T-helper 1 cell treated with Interleukin-12 subunit alpha and Interleukin-12 subunit beta and Interleukin-4 antibody, amounts not matched to agents 30 ng/mL and 1 ng/mL, for 36 hours (primary cell): ENCODE measurements around the gene SNRNP200. TPM values are rescaled to one million over a fixed set of nuclear protein-coding genes. Genes with fewer than 3 reads are reported as not detected.
"Not testable (repeated sequence)": the region's sequence is repeated elsewhere in the genome, so short reads cannot be mapped to it uniquely, and the experiment has no call there.

Source experiments
- intact Hi-C: fragments of 100-400 bp; cut with micrococcal nuclease; formaldehyde crosslinking; loops from one replicate; pipeline ENCODE4 v1.15.1; 2024
- total RNA-seq: library from RNA; stranded (reverse); gene quantifications from 2 replicates; pipeline ENCODE4 v1.2.3, GENCODE V29; 2022

SNRNP200 gene
- total RNA-seq, 1 donor from 2014 or later: 187 TPM

GRCh38 chr2:96325884-96326255 is 20.5 kb upstream of the SNRNP200 start:
- intact Hi-C loops: loop anchor here (1.0 to 10.0 kb wide), 4 partner anchors 9 to 639 kb away; partner anchors contain the start of genes CIAO1, NCAPH and SNRNP200

DNA sequence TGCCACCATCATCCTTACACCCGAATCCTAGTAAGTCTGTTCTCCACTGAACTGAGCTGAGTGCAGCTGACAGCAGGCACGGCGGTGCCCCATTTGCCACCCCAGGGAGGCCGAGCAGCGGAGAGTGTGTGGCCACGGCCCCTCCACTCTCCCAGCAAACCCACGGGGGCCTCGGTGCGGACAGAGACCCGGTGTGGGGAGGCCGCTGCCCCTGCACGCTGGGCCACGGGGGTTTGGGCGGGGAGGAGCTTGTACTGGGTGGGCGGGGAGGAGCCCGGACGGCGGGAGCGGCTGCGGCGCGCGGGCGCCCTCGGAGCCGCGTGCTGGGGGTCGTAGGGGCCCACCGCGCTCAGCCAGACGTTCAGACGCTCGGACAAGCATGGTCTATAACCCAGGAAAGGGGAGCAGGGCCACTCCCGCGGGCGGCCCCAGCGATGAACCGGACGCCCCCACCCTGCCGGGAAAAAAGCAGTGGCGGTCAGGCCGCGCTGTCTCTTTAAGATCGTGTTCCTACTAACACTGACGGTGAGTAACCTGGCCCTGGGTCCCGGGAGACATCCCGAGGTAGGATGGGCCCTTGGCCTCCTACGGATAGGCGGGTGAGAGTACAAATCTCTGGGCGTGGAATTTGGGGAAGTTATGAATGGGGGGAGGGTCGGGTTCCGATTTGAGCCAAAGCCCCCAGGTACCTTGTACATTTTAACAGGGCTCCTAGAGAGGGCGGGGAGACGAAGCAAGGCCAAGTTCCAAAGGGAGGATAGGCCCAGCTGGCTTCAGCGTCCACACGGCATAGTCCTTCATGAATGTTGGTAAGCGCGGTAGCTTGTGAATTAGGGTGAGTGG is 19.9 kb upstream of the SNRNP200 start, which contains the start of gene ITPRIPL1:
Gene ITPRIPL1 (plus strand): TSS at position 277 of the 843 bp plus-strand sequence. CDS start 523 bp downstream, at position 800.
- intact Hi-C loops: loop anchor here (1.0 to 10.0 kb wide), 3 partner anchors 20 to 640 kb away; partner anchors contain the start of genes CIAO1 and SNRNP200

DNA sequence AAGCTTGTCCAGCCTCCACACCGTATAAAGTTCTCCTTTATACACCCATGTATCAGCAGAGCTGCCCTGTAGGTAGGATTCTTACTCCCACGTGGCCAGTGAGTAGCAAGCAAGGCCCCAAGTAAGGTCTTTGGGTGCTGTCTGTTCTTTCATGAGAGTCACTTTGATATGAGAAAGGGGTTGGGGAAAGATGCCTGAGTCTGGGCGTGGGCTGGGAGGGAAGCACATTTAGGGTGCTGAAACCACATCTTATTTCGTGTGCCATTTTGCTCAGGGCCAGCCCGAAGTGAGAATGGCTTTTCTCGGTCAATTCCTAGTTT is 19.3 kb upstream of the SNRNP200 start:
- intact Hi-C loops: loop anchor here (1.0 to 10.0 kb wide), 7 partner anchors 19 to 640 kb away; partner anchors contain the start of genes CIAO1, CNNM3, DUSP2 and KANSL3

GRCh38 chr2:96323849-96324248 is 18.5 kb upstream of the SNRNP200 start:
- intact Hi-C loops: loop anchor here (2.0 to 10.0 kb wide), 6 partner anchors 57 to 641 kb away; partner anchors contain the start of genes CIAO1, CNNM3, DUSP2 and KANSL3

GRCh38 chr2:96320728-96321622 is 15.6 kb upstream of the SNRNP200 start:
- intact Hi-C loops: loop anchor here (1.0 to 10.0 kb wide), 8 partner anchors 14 to 644 kb away; partner anchors contain the start of genes CNNM3, DUSP2, KANSL3 and LMAN2L

GRCh38 chr2:96320326-96320725 is 15.0 kb upstream of the SNRNP200 start:
- intact Hi-C loops: loop anchor here (2.0 to 10.0 kb wide), 6 partner anchors 112 to 644 kb away; partner anchors contain the start of genes CNNM3, DUSP2, KANSL3 and LMAN2L

- intact Hi-C loops: no loop called here
Measured at GRCh38 chr2:96319396-96319795, 14.1 kb upstream of the SNRNP200 start.

DNA sequence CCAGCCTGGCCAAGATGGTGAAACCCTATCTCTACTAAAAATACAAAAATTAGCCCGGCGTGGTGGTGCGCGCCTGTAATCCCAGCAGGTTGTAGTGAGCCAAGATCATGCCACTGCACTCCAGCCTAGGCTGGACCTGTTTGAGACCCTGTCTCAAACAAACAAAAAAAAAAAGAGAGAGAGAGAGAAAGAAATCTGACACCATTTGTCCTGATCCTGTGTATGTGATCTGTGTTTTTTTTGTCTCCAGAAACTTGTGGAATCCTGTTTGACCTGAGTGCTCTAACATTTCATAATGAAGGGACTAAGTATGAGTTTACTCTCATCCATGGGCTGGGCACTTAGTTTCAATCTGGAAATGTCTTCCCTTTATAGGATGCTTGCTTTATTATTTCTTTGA is 13.4 kb upstream of the SNRNP200 start:
- intact Hi-C loops: no loop called here

GRCh38 chr2:96317584-96317997 is 12.2 kb upstream of the SNRNP200 start:
- intact Hi-C loops: no loop called here

GRCh38 chr2:96316999-96317398 is 11.7 kb upstream of the SNRNP200 start:
- intact Hi-C loops: no loop called here

DNA sequence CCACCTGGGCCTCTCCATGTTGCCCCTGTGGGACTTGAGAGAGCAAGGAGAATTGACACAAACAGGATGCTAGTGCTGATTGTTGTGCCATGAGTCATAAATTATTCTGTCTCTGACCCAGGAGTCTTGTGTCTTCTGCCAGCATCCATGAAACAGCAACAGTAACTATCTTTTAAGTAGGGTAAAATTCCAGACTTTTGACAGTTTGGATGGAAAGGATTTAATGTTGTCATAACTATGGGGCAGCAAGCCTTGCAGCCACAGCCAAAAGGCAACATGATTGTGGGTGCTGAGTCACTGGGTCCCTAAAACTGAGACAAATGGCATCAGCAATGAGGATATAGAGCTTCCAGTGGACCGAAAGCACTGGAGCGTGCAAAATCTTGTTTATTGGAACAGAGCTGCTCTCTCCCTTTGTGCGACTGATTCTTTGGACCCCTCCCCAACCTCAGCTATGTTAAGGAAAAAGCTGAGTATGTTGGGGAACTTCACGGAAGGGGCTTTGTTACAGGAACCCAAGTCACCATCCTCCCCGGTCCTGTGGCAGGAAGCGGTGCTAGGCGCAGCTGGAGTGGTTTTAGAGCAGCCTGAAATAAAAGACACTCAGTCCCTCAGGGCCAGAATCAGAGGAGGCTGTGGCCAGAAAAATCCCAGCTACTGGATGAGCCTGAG is 10.2 kb upstream of the SNRNP200 start:
- intact Hi-C loops: loop anchor here (1.0 kb wide), 1 partner anchor 10 kb away; the partner anchor contains the start of gene SNRNP200

- intact Hi-C loops: loop anchor here (1.0 kb wide), 1 partner anchor 10 kb away; the partner anchor contains the start of gene SNRNP200
Measured at GRCh38 chr2:96315005-96315399, 9.7 kb upstream of the SNRNP200 start.

GRCh38 chr2:96308248-96308647 is 2.9 kb upstream of the SNRNP200 start:
- intact Hi-C loops: no loop called here

DNA sequence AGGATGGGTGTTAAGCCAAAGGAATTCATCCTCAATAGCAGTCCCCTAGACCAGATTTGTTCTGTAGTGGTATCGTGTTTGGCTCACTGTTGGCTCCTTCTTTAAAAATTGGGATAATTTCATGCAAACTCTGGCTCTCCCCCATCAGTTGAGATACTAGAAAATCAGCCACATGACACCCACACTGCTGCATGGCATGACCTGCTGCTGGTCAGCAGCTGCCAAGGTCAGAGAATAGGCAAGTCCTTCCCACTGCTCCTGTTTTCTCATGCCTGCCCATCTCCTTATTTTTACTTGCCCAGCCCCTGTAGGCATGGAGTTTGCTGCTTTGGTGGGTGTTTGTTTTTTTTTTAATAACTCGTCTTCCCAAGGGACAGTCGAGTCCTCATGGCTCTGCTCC is 1.0 kb upstream of the SNRNP200 start:
- intact Hi-C loops: no loop called here

- intact Hi-C loops: loop anchor here (1.0 to 2.0 kb wide), 15 partner anchors 9 to 434 kb away; partner anchors contain the start of genes CIAO1, DUSP2, ITPRIPL1 and KANSL3
Measured at GRCh38 chr2:96305979-96306308, 598 bp upstream of the SNRNP200 start.

DNA sequence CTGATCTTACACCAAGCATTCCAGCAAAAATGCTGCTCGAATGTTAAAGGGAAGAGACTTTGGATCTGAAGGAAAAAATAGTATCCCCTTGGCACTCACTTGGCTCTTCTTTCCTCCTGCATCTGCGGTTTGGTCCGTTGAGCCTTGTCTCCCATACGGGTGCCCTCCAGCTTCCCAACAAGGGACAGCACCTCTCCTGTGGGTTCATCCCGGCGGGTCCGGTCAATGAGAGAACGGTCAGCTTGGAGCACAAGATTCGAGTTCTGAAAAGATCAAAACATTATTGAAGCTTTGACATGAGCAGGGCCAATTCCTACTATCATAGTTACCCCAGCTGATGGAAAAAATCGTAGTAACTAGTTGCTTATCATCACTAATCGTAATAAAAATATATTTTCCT is 740 bp downstream of the SNRNP200 start:
- intact Hi-C loops: loop anchor here (1.0 to 2.0 kb wide), 15 partner anchors 11 to 436 kb away; partner anchors contain the start of genes CIAO1, DUSP2, ITPRIPL1 and KANSL3

DNA sequence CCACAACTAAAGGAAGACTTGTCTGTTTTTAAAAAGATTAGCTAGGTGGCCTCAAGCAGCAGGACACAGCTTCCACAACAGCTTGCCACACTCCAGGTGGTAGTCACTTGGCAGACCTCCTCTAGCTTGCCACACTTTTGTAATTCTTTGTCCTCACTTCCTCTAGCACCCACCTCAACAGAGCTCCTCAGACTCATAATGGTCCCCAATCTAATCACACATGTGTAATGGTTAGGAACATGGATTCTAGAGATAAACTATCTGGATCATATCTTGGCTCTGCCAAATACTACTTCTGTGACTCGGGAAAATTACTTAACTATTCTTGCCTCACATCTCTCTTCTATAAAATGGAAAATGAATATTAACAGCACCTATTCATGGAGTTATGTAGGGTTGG is 3.5 kb downstream of the SNRNP200 start:
- intact Hi-C loops: no loop called here

DNA sequence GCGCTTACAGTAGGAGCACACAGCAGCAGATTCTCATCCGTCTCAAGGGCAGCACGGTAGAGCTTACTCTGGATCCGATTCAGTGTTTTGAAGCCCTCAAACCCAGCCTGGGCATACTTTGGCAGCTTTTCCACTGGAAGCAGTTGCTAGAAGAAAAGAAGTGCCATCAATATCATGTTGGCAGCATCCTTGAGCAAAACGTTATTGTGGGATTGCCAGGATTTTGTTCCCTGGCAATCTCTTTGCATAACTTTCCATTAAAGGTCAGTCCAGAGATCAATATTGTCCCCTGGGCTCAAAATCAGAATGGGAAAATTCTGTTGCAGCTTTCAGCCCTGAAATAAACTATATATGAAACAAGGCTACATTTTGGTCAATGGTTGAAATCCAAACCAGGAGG is 8.4 kb downstream of the SNRNP200 start:
- intact Hi-C loops: no loop called here

- intact Hi-C loops: not testable (repeated sequence)
Measured at GRCh38 chr2:96294271-96294670, 11.1 kb downstream of the SNRNP200 start.

DNA sequence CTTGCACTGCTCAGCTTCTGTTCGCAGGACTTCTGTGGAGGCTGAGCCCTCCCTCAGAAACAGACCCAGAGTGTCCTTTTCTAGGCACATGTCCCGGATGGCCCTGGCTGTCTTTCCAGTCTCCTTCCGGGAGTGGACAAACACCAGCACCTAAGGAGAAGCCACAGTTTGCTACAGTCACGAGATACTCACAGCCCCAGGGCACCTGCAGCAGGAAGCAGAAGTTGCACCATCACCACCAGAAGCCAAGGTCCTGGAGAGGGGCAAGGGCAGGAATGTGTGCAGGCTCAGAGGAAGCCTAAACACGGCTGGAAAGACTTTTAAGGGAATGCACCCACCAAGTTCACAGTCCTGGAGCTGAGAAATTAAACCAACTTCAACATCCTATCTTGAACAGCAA is 13.6 kb downstream of the SNRNP200 start:
- intact Hi-C loops: no loop called here
